Measurements from ENCODE around the gene PDE11A. TPM values are rescaled to one million over a fixed set of nuclear protein-coding genes. Genes with fewer than 3 reads are reported as not detected.

The PDE11A gene
- total RNA-seq, 2 donors from 2014 or later = 0.28 to 3.5 TPM

GRCh38 chr2:177715771-177716170, 356.8 kb downstream of the PDE11A start:
- Histone ChIP-seq H3K4me1 (ENCODE audit: control insufficient read depth in 1 of 2, low read depth in 2 of 2) (no peaks in the 10 kb centered on the region), H3K27me3 (replicated peaks; ENCODE audit: insufficient read depth) (no peaks in the 10 kb centered on the region), H3K36me3 (no peaks in the 10 kb centered on the region), H3K4me3 (no peak overlapping the region), H3K9me3 (no peaks in the 10 kb centered on the region), H3K27ac (no peak overlapping the region)
- DNase-seq (ENCODE audit: low spot score) (no peak), ATAC-seq (ENCODE audit: insufficient number of reproducible peaks, low FRiP score, low read depth) (no peak)
- no peak for TF ChIP-seq CTCF (IDR thresholded peaks at IDR 0.05)

- no peak for DNase-seq (ENCODE audit: low spot score)
- TF ChIP-seq CTCF (IDR thresholded peaks at IDR 0.05) = no peak
- Histone ChIP-seq H3K36me3 (no peaks in the 10 kb centered on the region), H3K27me3 (replicated peaks; ENCODE audit: insufficient read depth) (no peaks in the 10 kb centered on the region), H3K4me1 (ENCODE audit: control insufficient read depth in 1 of 2, low read depth in 2 of 2) (no peaks in the 10 kb centered on the region), H3K27ac (no peak overlapping the region), H3K4me3 (no peak overlapping the region), H3K9me3 (no peaks in the 10 kb centered on the region)
- ATAC-seq (ENCODE audit: insufficient number of reproducible peaks, low FRiP score, low read depth) = no peak
Measured at GRCh38 chr2:177714704-177715103, 357.9 kb downstream of the PDE11A start.

- Histone ChIP-seq H3K36me3 (no peaks in the 10 kb centered on the region), H3K27me3 (replicated peaks; ENCODE audit: insufficient read depth) (no peaks in the 10 kb centered on the region), H3K27ac (no peak overlapping the region), H3K4me1 (ENCODE audit: control insufficient read depth in 1 of 2, low read depth in 2 of 2) (no peaks in the 10 kb centered on the region), H3K9me3 (no peaks in the 10 kb centered on the region), H3K4me3 (no peak overlapping the region)
- DNase-seq (ENCODE audit: low spot score) (no peak), ATAC-seq (ENCODE audit: insufficient number of reproducible peaks, low FRiP score, low read depth) (no peak)
- TF ChIP-seq CTCF (IDR thresholded peaks at IDR 0.05) = no peak
Measured at GRCh38 chr2:177712462-177712861, 360.1 kb downstream of the PDE11A start.

GRCh38 chr2:177711483-177712265, 360.9 kb downstream of the PDE11A start:
- H3K36me3 ChIP-seq = no peaks in the 10 kb centered on the region
- no peak for ATAC-seq (ENCODE audit: insufficient number of reproducible peaks, low FRiP score, low read depth)
- no peak for TF ChIP-seq CTCF (IDR thresholded peaks at IDR 0.05)

GRCh38 chr2:177710889-177711288, 361.7 kb downstream of the PDE11A start:
- Histone ChIP-seq H3K4me3 (no peak overlapping the region), H3K9me3 (no peaks in the 10 kb centered on the region), H3K36me3 (no peaks in the 10 kb centered on the region), H3K4me1 (ENCODE audit: control insufficient read depth in 1 of 2, low read depth in 2 of 2) (no peaks in the 10 kb centered on the region), H3K27ac (no peak overlapping the region), H3K27me3 (replicated peaks; ENCODE audit: insufficient read depth) (no peaks in the 10 kb centered on the region)
- no peak for TF ChIP-seq CTCF (IDR thresholded peaks at IDR 0.05)
- ATAC-seq (ENCODE audit: insufficient number of reproducible peaks, low FRiP score, low read depth) (no peak), DNase-seq (ENCODE audit: low spot score) (no peak)

More at GRCh38 chr2:177711483-177712265, 360.9 kb downstream of the PDE11A start:
- Histone ChIP-seq H3K9me3 (no peaks in the 10 kb centered on the region), H3K27me3 (replicated peaks; ENCODE audit: insufficient read depth) (no peaks in the 10 kb centered on the region), H3K27ac (no peak overlapping the region), H3K4me3 (no peak overlapping the region), H3K4me1 (ENCODE audit: control insufficient read depth in 1 of 2, low read depth in 2 of 2) (no peaks in the 10 kb centered on the region)
- no peak for DNase-seq (ENCODE audit: low spot score)

Measured in thoracic aorta (tissue), 2 donors.